ENCODE measurements around the gene ZC3H4.

- no peak for TF ChIP-seq ZFP30 (CRISPR knock-in tag; IDR thresholded peaks at IDR 0.05)
- TF ChIP-seq SNAI2 (CRISPR knock-in tag; IDR thresholded peaks at IDR 0.05), result no peak
- TF ChIP-seq PPARA (CRISPR knock-in tag; IDR thresholded peaks at IDR 0.05; ENCODE audit: borderline replicate concordance), result no peak
- no peak for TF ChIP-seq ZFP3 (CRISPR knock-in tag; IDR thresholded peaks at IDR 0.05)
- TF ChIP-seq ZC3H10 (CRISPR knock-in tag; IDR thresholded peaks at IDR 0.05), result no peak
Measured at GRCh38 chr19:47063874-47064273, 49.7 kb downstream of the ZC3H4 start.
